HCT116 (cell line): ENCODE results near the gene BRI3BP. TPM values are rescaled to one million over a fixed set of nuclear protein-coding genes. Genes with fewer than 3 reads are reported as not detected.

Source experiments
- ATAC-seq: fragments of 200-7000 bp; cut with Tn5 transposase; 2 replicates; pipeline ENCODE4 v1.9.1; 2020; ENCODE audit warnings: mild to moderate bottlenecking, moderate library complexity
- BruUV-seq: library from RNA; stranded (reverse); fragments of 400-500 nt; replicated peaks from 2 replicates; lab custom pipeline; 2021; lab: Mats Ljungman, UMichigan
- CTCF ChIA-PET: fragments of 300-600 bp; sonication (Branson Sonifier 250); formaldehyde crosslinking; loops from one replicate; lab custom pipeline; 2021; ENCODE audit warnings: antibody characterized with exemption; lab: Charles Lee
- POLR2A ChIA-PET: fragments of 300-600, 350-600 bp; sonication (Branson Sonifier 250); formaldehyde crosslinking; loops from one replicate; lab custom pipeline; 2021; ENCODE audit warnings: antibody characterized with exemption; lab: Charles Lee
- RAD21 ChIA-PET, 2 experiments: fragments of 300-600 bp; sonication (Branson Sonifier 250); formaldehyde crosslinking; loops; one replicate each; lab custom pipeline; 2023; ENCODE audit warnings: low total read pairs in 2 of 2; ENCODE audit not compliant: uncharacterized antibody in 2 of 2, unreplicated experiment in 2 of 2, low non-redundant PET in 1 of 2; lab: Charles Lee
- DNase-seq: peaks from one replicate; pipeline ENCODE4 v3.0.0-alpha.2; 2010; ENCODE audit warnings: low read depth, low spot score
- H2AFZ ChIP-seq: fragments of 200-600 bp; shearing (Covaris generic), sonication (generic); 2 replicates; pipeline ENCODE4 v1.6.1; 2017; ENCODE audit warnings: low read depth, mixed run types, mixed read lengths, antibody characterized with exemption, low read length; ENCODE audit not compliant: poor library complexity, severe bottlenecking
- H3K27ac ChIP-seq: 2 replicates; pipeline ENCODE4 v1.5.1; 2012; ENCODE audit warnings: low read depth, low read length
- H3K27me3 ChIP-seq: fragments of 200-600 bp; sonication (generic); 2 replicates; pipeline ENCODE4 v1.6.1; 2016; ENCODE audit warnings: mixed run types, low read length, mixed read lengths; ENCODE audit not compliant: insufficient read depth
- H3K36me3 ChIP-seq, 2 experiments: fragments of 200-500 bp in 1 of 2; fragments of 200-600 bp in 1 of 2; sonication (Bioruptor generic) in 1 of 2; sonication (generic) in 1 of 2; 2 replicates each; pipeline versions ENCODE4 v1.5.1 to v1.6.1; 2014 to 2016; ENCODE audit warnings: low read length in 2 of 2, inconsistent platforms in 1 of 2, mixed read lengths in 1 of 2, mixed run types in 1 of 2; ENCODE audit not compliant: insufficient read depth in 2 of 2, control insufficient read depth in 1 of 2
- H3K4me1 ChIP-seq, 2 experiments: fragments of 200-600 bp in 1 of 2; sonication (generic) in 1 of 2; 2 replicates each; pipeline versions ENCODE4 v1.5.1 to v1.6.1; 2012 to 2017; ENCODE audit warnings: low read length in 2 of 2, inconsistent platforms in 1 of 2, mild to moderate bottlenecking in 1 of 2, mixed read lengths in 1 of 2, mixed run types in 1 of 2, moderate library complexity in 1 of 2; ENCODE audit not compliant: insufficient read depth in 2 of 2, control insufficient read depth in 1 of 2
- H3K4me2 ChIP-seq: fragments of 200-600 bp; sonication (generic); 2 replicates; pipeline ENCODE4 v1.6.1; 2017; ENCODE audit warnings: mixed run types, low read length, mixed read lengths
- H3K4me3 ChIP-seq, 2 experiments: fragments of 200-600 bp in 1 of 2; sonication (generic) in 1 of 2; replicated peaks in 1 of 2; 2 replicates each; pipeline ENCODE4 v1.5.1; 2011 to 2016; ENCODE audit warnings: low read length in 2 of 2, control low read depth in 1 of 2, low read depth in 1 of 2, mild to moderate bottlenecking in 1 of 2, mixed read lengths in 1 of 2, mixed run types in 1 of 2
- H3K79me2 ChIP-seq: fragments of 200-600 bp; sonication (generic); 2 replicates; pipeline ENCODE4 v1.6.1; 2017; ENCODE audit warnings: mild to moderate bottlenecking, mixed run types, low read length, moderate library complexity, mixed read lengths; ENCODE audit not compliant: insufficient read depth
- H3K9ac ChIP-seq: fragments of 200-600 bp; sonication (generic); 2 replicates; pipeline ENCODE4 v1.6.1; 2016; ENCODE audit warnings: low read length, mixed read lengths
- H3K9me2 ChIP-seq: fragments of 200-600 bp; sonication (generic), shearing (Covaris generic); 2 replicates; pipeline ENCODE4 v1.6.1; 2017; ENCODE audit warnings: mixed run types, mild to moderate bottlenecking, moderate library complexity; ENCODE audit not compliant: insufficient read depth
- H3K9me3 ChIP-seq, 2 experiments: fragments of 200-500 bp in 1 of 2; fragments of 200-600 bp in 1 of 2; sonication (Bioruptor generic) in 1 of 2; sonication (generic) in 1 of 2; 2 replicates each; pipeline ENCODE4 v1.6.1; 2014 to 2017; ENCODE audit warnings: low read length in 2 of 2, mixed read lengths in 2 of 2, inconsistent platforms in 1 of 2, low read depth in 1 of 2, mild to moderate bottlenecking in 1 of 2, mixed run types in 1 of 2, moderate library complexity in 1 of 2; ENCODE audit not compliant: control insufficient read depth in 1 of 2, insufficient read depth in 1 of 2
- H4K20me1 ChIP-seq: fragments of 200-600 bp; sonication (generic), shearing (Covaris generic); 2 replicates; pipeline ENCODE4 v1.6.1; 2017; ENCODE audit warnings: mixed run types, mild to moderate bottlenecking, moderate library complexity; ENCODE audit not compliant: insufficient read depth
- EZH2 ChIP-seq: fragments of 200-600 bp; sonication (generic); IDR thresholded peaks from 2 replicates; pipeline ENCODE4 v1.6.1; 2017; ENCODE audit warnings: antibody characterized with exemption, mixed run types
- EZH2phosphoT487 ChIP-seq: fragments of 200-600 bp; IDR thresholded peaks from 2 replicates; pipeline ENCODE4 v1.6.1; 2018; ENCODE audit warnings: antibody characterized with exemption, borderline replicate concordance
- FOSL1 ChIP-seq: IDR thresholded peaks from 2 replicates; pipeline ENCODE4 v1.6.1; 2012; ENCODE audit warnings: low read depth
- POLR2A ChIP-seq: IDR thresholded peaks from 2 replicates; pipeline ENCODE4 v1.7.0; 2011; ENCODE audit warnings: borderline replicate concordance; ENCODE audit not compliant: insufficient read depth, insufficient read length; ENCODE audit errors: extremely low read depth
- RAD21 ChIP-seq: IDR thresholded peaks from 2 replicates; pipeline ENCODE4 v1.6.1; 2012; ENCODE audit warnings: low read depth, mild to moderate bottlenecking
- SIN3A ChIP-seq: IDR thresholded peaks from 2 replicates; pipeline ENCODE4 v1.6.1; 2012; ENCODE audit warnings: low read depth
- TCF7L2 ChIP-seq: IDR thresholded peaks from 2 replicates; pipeline ENCODE4 v1.7.0; 2011; ENCODE audit warnings: borderline replicate concordance, inconsistent platforms; ENCODE audit not compliant: insufficient read depth, insufficient read length; ENCODE audit errors: extremely low read depth
- ZFX ChIP-seq: fragments of 450-650 bp; IDR thresholded peaks from 2 replicates; pipeline ENCODE4 v1.6.1; 2017
- intact Hi-C: fragments of 100-400 bp; cut with micrococcal nuclease; formaldehyde crosslinking; loops from 2 replicates; pipeline ENCODE4 v1.10.0; 2022
- total RNA-seq: library from RNA; stranded (reverse); gene quantifications from one replicate; pipeline ENCODE4 v1.2.1, GENCODE V29; 2021; ENCODE audit not compliant: unreplicated experiment
- TF ChIP-seq, protein P1 (sequence below): IDR thresholded peaks from 2 replicates; pipeline ENCODE4 v1.6.1; 2012; ENCODE audit warnings: low read depth
- TF ChIP-seq, protein P2 (sequence below), 3 experiments: fragments of 200-600 bp in 1 of 3; sonication (generic) in 1 of 3; IDR thresholded peaks in 2 of 3; conservative IDR thresholded peaks in 1 of 3; 2 replicates each; pipeline ENCODE4 v1.5.1; 2012 to 2017; ENCODE audit warnings: low read depth in 2 of 3, low read length in 2 of 3, antibody characterized with exemption in 1 of 3, borderline replicate concordance in 1 of 3, control low read depth in 1 of 3, mild to moderate bottlenecking in 1 of 3, mixed read lengths in 1 of 3, mixed run types in 1 of 3, moderate library complexity in 1 of 3; ENCODE audit not compliant: insufficient read depth in 1 of 3
- TF ChIP-seq, protein P3 (sequence below): IDR thresholded peaks from 2 replicates; pipeline ENCODE4 v1.6.1; 2012

The BRI3BP gene
- total RNA-seq, 1 experiment from 2014 or later, result 40.1 TPM

DNA sequence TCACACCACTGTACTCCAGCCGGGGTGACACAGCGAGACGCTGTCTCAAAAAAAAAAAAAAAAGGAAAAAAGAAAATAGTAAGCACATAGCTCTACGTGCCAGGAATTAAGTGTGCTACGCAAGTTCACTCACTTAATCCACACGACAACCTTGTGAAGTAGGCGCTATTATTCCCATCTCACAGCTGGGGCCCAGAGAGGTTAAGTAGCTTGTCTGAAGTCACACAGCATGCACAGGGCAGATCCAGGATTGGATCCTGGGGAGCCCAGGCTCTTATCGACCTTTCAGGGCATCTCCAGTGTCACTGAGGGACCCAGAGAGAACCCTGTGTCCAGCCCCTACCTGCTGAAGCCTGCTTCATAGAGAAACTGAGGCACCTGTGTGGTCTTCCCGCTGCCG is 16.4 kb upstream of the BRI3BP start:
- Histone ChIP-seq H3K4me1 (no peaks in the 10 kb centered on the region), H3K4me2 (no peak overlapping the region), H3K9me2 (no peaks in the 10 kb centered on the region), H3K9ac (no peak overlapping the region), H2AFZ (no peak overlapping the region), H3K27me3 (no peaks in the 10 kb centered on the region), H3K79me2 (no peaks in the 10 kb centered on the region; the same call in 1 of the 2 replicates), H3K36me3 (peaks cover 25 to 49% of the 10 kb centered on the region in 2 experiments), H3K27ac (no peak overlapping the region), H3K4me3 (no peak overlapping the region), H4K20me1 (no peaks in the 10 kb centered on the region), H3K9me3 (no peaks in the 10 kb centered on the region)
- ATAC-seq, result no peak
- intact Hi-C loops, result no loop called here
- TF ChIP-seq EZH2 (no peak), POLR2A (no peak), FOSL1 (no peak), EZH2phosphoT487 (no peak), TCF7L2 (no peak), SIN3A (no peak), ZFX (no peak), RAD21 (no peak)
- TF ChIP-seq, protein P1, sequence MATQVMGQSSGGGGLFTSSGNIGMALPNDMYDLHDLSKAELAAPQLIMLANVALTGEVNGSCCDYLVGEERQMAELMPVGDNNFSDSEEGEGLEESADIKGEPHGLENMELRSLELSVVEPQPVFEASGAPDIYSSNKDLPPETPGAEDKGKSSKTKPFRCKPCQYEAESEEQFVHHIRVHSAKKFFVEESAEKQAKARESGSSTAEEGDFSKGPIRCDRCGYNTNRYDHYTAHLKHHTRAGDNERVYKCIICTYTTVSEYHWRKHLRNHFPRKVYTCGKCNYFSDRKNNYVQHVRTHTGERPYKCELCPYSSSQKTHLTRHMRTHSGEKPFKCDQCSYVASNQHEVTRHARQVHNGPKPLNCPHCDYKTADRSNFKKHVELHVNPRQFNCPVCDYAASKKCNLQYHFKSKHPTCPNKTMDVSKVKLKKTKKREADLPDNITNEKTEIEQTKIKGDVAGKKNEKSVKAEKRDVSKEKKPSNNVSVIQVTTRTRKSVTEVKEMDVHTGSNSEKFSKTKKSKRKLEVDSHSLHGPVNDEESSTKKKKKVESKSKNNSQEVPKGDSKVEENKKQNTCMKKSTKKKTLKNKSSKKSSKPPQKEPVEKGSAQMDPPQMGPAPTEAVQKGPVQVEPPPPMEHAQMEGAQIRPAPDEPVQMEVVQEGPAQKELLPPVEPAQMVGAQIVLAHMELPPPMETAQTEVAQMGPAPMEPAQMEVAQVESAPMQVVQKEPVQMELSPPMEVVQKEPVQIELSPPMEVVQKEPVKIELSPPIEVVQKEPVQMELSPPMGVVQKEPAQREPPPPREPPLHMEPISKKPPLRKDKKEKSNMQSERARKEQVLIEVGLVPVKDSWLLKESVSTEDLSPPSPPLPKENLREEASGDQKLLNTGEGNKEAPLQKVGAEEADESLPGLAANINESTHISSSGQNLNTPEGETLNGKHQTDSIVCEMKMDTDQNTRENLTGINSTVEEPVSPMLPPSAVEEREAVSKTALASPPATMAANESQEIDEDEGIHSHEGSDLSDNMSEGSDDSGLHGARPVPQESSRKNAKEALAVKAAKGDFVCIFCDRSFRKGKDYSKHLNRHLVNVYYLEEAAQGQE, result no peak
- TF ChIP-seq, protein P2, sequence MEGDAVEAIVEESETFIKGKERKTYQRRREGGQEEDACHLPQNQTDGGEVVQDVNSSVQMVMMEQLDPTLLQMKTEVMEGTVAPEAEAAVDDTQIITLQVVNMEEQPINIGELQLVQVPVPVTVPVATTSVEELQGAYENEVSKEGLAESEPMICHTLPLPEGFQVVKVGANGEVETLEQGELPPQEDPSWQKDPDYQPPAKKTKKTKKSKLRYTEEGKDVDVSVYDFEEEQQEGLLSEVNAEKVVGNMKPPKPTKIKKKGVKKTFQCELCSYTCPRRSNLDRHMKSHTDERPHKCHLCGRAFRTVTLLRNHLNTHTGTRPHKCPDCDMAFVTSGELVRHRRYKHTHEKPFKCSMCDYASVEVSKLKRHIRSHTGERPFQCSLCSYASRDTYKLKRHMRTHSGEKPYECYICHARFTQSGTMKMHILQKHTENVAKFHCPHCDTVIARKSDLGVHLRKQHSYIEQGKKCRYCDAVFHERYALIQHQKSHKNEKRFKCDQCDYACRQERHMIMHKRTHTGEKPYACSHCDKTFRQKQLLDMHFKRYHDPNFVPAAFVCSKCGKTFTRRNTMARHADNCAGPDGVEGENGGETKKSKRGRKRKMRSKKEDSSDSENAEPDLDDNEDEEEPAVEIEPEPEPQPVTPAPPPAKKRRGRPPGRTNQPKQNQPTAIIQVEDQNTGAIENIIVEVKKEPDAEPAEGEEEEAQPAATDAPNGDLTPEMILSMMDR (IDR thresholded peaks at IDR 0.05 in 2 of 3, conservative IDR thresholded peaks at IDR 0.05 in 1 of 3; ENCODE audit: borderline replicate concordance in 1 of 3, insufficient read depth in 1 of 3, low read depth in 2 of 3, low read length in 2 of 3), result no peak
- TF ChIP-seq, protein P3, sequence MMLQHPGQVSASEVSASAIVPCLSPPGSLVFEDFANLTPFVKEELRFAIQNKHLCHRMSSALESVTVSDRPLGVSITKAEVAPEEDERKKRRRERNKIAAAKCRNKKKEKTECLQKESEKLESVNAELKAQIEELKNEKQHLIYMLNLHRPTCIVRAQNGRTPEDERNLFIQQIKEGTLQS, result no peak
- RAD21 ChIA-PET, result no interaction called here
- BruUV-seq, result no TSS peak
- POLR2A ChIA-PET, result no interaction called here
- no peak for DNase-seq
- CTCF ChIA-PET, result no interaction called here
